Measurements from ENCODE around the gene PIP5K1B. TPM values are rescaled to one million over a fixed set of nuclear protein-coding genes. Genes with fewer than 3 reads are reported as not detected.

The PIP5K1B gene
- total and polyA plus RNA-seq, 2 donors (not counting 1 experiment from before 2014, with no cell fraction given), result 11.8 to 24.1 TPM

- Mint-ChIP-seq H3K4me1 (peaks cover 27% of the 10 kb centered on the region), H3K27me3 (no peaks in the 10 kb centered on the region), H3K9me3 (ENCODE audit: insufficient read depth) (no peaks in the 10 kb centered on the region), H3K27ac (no peak overlapping the region), H3K4me3 (no peak overlapping the region)
- H3K4me1 ChIP-seq (ENCODE audit: control insufficient read depth in 2 of 2, insufficient read depth in 2 of 2, low read length in 2 of 2), result peaks cover 9 to 12% of the 10 kb centered on the region in 2 donors
- no peak overlapping the region for H2AFZ ChIP-seq (ENCODE audit: insufficient read depth, low read depth, low read length, poor library complexity, severe bottlenecking)
- no peaks in the 10 kb centered on the region for H3K36me3 ChIP-seq (replicated peaks in 1 of 2; ENCODE audit: control extremely low read depth in 1 of 2, control insufficient read depth in 1 of 2, extremely low read depth in 1 of 2, insufficient read depth in 2 of 2, low read length in 1 of 2)
- TF ChIP-seq CTCF (IDR thresholded peaks at IDR 0.05) (no peak), EZH2 (IDR thresholded peaks at IDR 0.05; ENCODE audit: borderline replicate concordance, insufficient read depth, low read depth, low read length, poor library complexity, severe bottlenecking) (no peak)
- WGBS (ENCODE audit: insufficient coverage), result no CpG with 5 or more reads among the region's 3 CpGs
- H3K4me2 ChIP-seq (replicated peaks; ENCODE audit: low read depth, low read length, poor library complexity, severe bottlenecking), result no peak overlapping the region
- H3K27me3 ChIP-seq (replicated peaks in 1 of 4; ENCODE audit: control extremely low read depth in 1 of 4, control insufficient read depth in 3 of 4, insufficient read depth in 4 of 4, low read length in 3 of 4), result no peaks in the 10 kb centered on the region
- H3K4me3 ChIP-seq (ENCODE audit: control extremely low read depth in 1 of 5, extremely low read depth in 1 of 5, insufficient read depth in 1 of 5, low read depth in 2 of 5, low read length in 4 of 5), result no peak overlapping the region
- POLR2A ChIA-PET, result no interaction called here
- H3K79me2 ChIP-seq (ENCODE audit: control insufficient read depth, insufficient read depth, low read length), result peaks cover 24% of the 10 kb centered on the region
- H4K20me1 ChIP-seq (ENCODE audit: control insufficient read depth, insufficient read depth, low read length, poor library complexity, severe bottlenecking), result peaks cover 7% of the 10 kb centered on the region
- ATAC-seq (ENCODE audit: low read depth), result no peak
- no peak for DNase-seq
- no peak overlapping the region for H3K27ac ChIP-seq (ENCODE audit: low read length in 2 of 2)
- intact Hi-C loops (cut with micrococcal nuclease), result no loop called here
- H3K9me3 ChIP-seq (ENCODE audit: control extremely low read depth in 1 of 3, control insufficient read depth in 2 of 3, insufficient read depth in 1 of 3, low read length in 2 of 3), result no peaks in the 10 kb centered on the region
- H3K9ac ChIP-seq (ENCODE audit: low read length), result no peak overlapping the region
- CTCF ChIA-PET, result interaction anchor here (0.6 to 2.6 kb wide), 3 partner anchors 157 to 259 kb away, joined by 4 to 11 read pairs (median 6); no protein-coding TSS in a partner anchor
These were observed 138.2 kb downstream of the PIP5K1B start for GRCh38 chr9:68843239-68843638.

GRCh38 chr9:68844157-68844556 lies 139.1 kb downstream of the PIP5K1B start:
- Histone ChIP-seq H3K9ac (ENCODE audit: low read length) (no peak overlapping the region), H3K27me3 (replicated peaks in 1 of 4; ENCODE audit: control extremely low read depth in 1 of 4, control insufficient read depth in 3 of 4, insufficient read depth in 4 of 4, low read length in 3 of 4) (no peaks in the 10 kb centered on the region), H3K4me1 (ENCODE audit: control insufficient read depth in 2 of 2, insufficient read depth in 2 of 2, low read length in 2 of 2) (peaks cover 9 to 12% of the 10 kb centered on the region in 2 donors), H3K27ac (ENCODE audit: low read length in 2 of 2) (no peak overlapping the region), H3K36me3 (replicated peaks in 1 of 2; ENCODE audit: control extremely low read depth in 1 of 2, control insufficient read depth in 1 of 2, extremely low read depth in 1 of 2, insufficient read depth in 2 of 2, low read length in 1 of 2) (no peaks in the 10 kb centered on the region), H3K4me3 (ENCODE audit: control extremely low read depth in 1 of 5, extremely low read depth in 1 of 5, insufficient read depth in 1 of 5, low read depth in 2 of 5, low read length in 4 of 5) (no peak overlapping the region), H4K20me1 (ENCODE audit: control insufficient read depth, insufficient read depth, low read length, poor library complexity, severe bottlenecking) (peaks cover 7% of the 10 kb centered on the region), H3K79me2 (ENCODE audit: control insufficient read depth, insufficient read depth, low read length) (peaks cover 24% of the 10 kb centered on the region), H2AFZ (ENCODE audit: insufficient read depth, low read depth, low read length, poor library complexity, severe bottlenecking) (no peak overlapping the region), H3K9me3 (ENCODE audit: control extremely low read depth in 1 of 3, control insufficient read depth in 2 of 3, insufficient read depth in 1 of 3, low read length in 2 of 3) (no peaks in the 10 kb centered on the region), H3K4me2 (replicated peaks; ENCODE audit: low read depth, low read length, poor library complexity, severe bottlenecking) (peak overlapping the region; percentile 5)
- no peaks in the 10 kb centered on the region for H3K27me3 Mint-ChIP-seq
- ATAC-seq (ENCODE audit: low read depth) (no peak), DNase-seq (peak; percentile 3)
- no peak overlapping the region for H3K4me3 Mint-ChIP-seq
- 70% methylated on average over 2 of the region's 3 CpGs for WGBS (ENCODE audit: insufficient coverage)
- TF ChIP-seq CTCF (IDR thresholded peaks at IDR 0.05), result no peak
- no peak for TF ChIP-seq EZH2 (IDR thresholded peaks at IDR 0.05; ENCODE audit: borderline replicate concordance, insufficient read depth, low read depth, low read length, poor library complexity, severe bottlenecking)
- intact Hi-C loops (cut with micrococcal nuclease), result no loop called here
- H3K9me3 Mint-ChIP-seq (ENCODE audit: insufficient read depth), result no peaks in the 10 kb centered on the region
- no peak overlapping the region for H3K27ac Mint-ChIP-seq
- ChIA-PET POLR2A (no interaction called here), CTCF (interaction anchor here (0.8 to 3.5 kb wide), 10 partner anchors 12 to 261 kb away, joined by 3 to 16 read pairs (median 6); no protein-coding TSS in a partner anchor)
- H3K4me1 Mint-ChIP-seq, result peaks cover 27% of the 10 kb centered on the region

All from B cell (primary cell).